Omental fat pad (tissue), 4 donors: ENCODE data around the gene TANK. TPM values are rescaled to one million over a fixed set of nuclear protein-coding genes. Genes with fewer than 3 reads are reported as not detected.

Experiments used
- ATAC-seq: fragments of 150-250 bp; one replicate; pipeline ENCODE4 v1.9.1; 2016; ENCODE audit warnings: mild to moderate bottlenecking, moderate library complexity; ENCODE audit not compliant: low FRiP score
- DNase-seq: peaks from one replicate; pipeline ENCODE4 v3.0.0-alpha.2; 2019; ENCODE audit warnings: low spot score
- CTCF ChIP-seq, 3 donors: fragments of 450-650 bp; IDR thresholded peaks; one replicate each; pipeline ENCODE4 v1.5.1; 2016 to 2017; ENCODE audit warnings: antibody characterized with exemption in 3 of 3, mild to moderate bottlenecking in 3 of 3, moderate library complexity in 2 of 3
- total RNA-seq, 4 donors: library from RNA; depleted of rRNA; stranded (reverse); fragments of >200 nt; gene quantifications; one replicate each; pipeline ENCODE4 v1.1.0, GENCODE V29; 2016

The TANK gene
- total RNA-seq, 4 donors from 2014 or later = 102 to 143 (median 121) TPM

- TF ChIP-seq CTCF (IDR thresholded peaks at IDR 0.05) = no peak
- no peak for DNase-seq
- no peak for ATAC-seq
Measured at GRCh38 chr2:161141033-161141432, 19.2 kb upstream of the TANK start.

- ATAC-seq (no peak), DNase-seq (no peak)
- no peak for TF ChIP-seq CTCF (IDR thresholded peaks at IDR 0.05)
Measured at GRCh38 chr2:161146209-161146775, 13.9 kb upstream of the TANK start.

- ATAC-seq (no peak), DNase-seq (no peak)
- no peak for TF ChIP-seq CTCF (IDR thresholded peaks at IDR 0.05)
Measured at GRCh38 chr2:161146996-161147395, 13.2 kb upstream of the TANK start.

- DNase-seq (no peak), ATAC-seq (no peak)
- TF ChIP-seq CTCF (IDR thresholded peaks at IDR 0.05) = no peak
Measured at GRCh38 chr2:161147856-161148255, 12.4 kb upstream of the TANK start.

- no peak for TF ChIP-seq CTCF (IDR thresholded peaks at IDR 0.05)
- DNase-seq (no peak), ATAC-seq (no peak)
Measured at GRCh38 chr2:161150704-161151103, 9.5 kb upstream of the TANK start.

- no peak for ATAC-seq
- no peak for TF ChIP-seq CTCF (IDR thresholded peaks at IDR 0.05)
Measured at GRCh38 chr2:161152302-161152701, 7.9 kb upstream of the TANK start.

GRCh38 chr2:161158882-161159281 lies 1.3 kb upstream of the TANK start:
- TF ChIP-seq CTCF (IDR thresholded peaks at IDR 0.05) = no peak
- DNase-seq = no peak
- ATAC-seq = no peak

More at GRCh38 chr2:161152302-161152701, 7.9 kb upstream of the TANK start:
- DNase-seq = no peak
